ELF-1 (cell line): Measurements from ENCODE around the gene FAM240B.
A peak's percentile ranks its signal among the peaks of the same experiment; 100 is the strongest.

ENCODE experiments used
- DNase-seq: peaks from one replicate; pipeline ENCODE4 v3.0.0-alpha.2; 2016; ENCODE audit warnings: low read depth, low spot score

FAM240B gene

DNA sequence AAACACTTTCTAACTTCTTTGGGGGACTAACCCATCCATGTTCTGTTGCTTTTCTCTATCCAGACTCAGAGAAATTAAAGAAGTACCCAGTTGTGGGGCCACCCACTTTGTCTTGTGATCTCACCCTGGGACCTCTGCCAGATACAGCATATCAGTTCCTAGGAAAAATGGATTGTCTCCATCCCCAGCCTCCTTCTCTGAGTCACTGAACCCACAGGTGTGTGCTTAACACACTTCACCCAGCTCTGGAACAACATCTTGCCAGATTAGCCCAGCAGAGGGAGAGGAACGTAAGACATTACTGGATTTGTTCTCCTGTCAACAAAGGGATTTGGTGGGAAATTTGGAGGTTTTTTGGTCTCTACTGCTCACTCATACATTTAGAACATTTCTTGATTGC, 19.2 kb downstream of the FAM240B start:
- DNase-seq, result no peak

DNA sequence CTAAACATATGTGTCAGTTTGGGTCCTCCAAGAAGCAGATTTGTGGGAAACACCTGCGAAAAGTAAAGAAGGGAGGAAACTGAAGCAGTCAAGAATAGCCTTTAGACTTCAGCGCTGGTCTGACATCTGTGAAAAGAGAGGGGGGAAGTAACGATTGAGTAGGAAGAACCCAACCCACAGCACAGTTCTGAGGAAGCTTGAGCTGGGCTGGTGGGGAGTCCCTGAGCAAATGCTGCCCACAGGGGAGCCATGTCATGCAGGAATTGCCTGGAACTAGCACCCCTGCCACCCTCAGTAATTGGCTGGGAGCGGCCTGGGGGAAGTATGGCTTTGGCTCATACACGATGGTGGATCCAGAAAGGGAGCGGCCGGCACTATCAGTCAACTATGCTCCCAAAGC, 20.6 kb downstream of the FAM240B start:
- no peak for DNase-seq

DNA sequence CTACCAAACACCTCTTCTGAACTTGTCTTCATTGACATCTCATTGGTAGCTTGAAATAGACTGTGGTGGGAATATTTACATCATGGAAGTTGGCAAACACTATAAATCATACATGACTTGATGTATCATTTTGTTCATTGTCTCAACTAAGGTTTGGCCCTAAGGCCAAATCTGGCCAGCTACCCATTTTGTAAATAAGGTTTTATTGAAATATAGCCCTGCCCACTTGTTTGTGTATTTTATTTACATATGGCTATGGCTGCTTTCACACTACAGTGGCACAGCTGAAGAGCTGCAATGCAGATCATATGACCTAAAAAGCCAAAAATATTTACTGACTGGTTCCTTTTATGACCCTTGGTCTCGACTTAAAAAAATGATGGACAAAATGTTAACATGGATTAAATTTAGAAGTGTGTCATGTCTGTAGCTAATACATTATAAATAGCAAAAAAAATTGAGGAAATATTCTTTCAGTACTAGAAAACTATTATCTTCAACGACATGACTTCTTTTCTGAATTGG, 22.1 kb downstream of the FAM240B start:
- no peak for DNase-seq

DNA sequence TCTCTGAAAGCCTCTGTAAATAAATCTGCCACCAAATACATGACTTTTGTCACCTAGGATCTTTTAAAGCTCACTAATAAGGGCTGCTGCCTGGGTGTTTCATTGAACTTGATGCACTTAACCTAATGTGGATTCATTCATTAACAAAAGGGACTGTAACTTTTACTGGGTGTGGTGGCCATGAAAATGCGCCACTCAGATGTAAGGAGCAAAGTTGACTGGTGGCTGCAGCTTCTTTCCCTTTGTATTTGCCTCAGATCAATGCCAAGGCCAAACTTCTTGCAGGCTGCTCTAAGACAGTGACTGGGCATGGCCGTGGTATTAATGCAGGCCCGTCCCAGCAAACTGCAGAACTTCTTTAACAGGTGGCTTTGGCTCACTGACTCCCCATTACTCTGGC, 22.9 kb downstream of the FAM240B start:
- DNase-seq, result no peak

DNA sequence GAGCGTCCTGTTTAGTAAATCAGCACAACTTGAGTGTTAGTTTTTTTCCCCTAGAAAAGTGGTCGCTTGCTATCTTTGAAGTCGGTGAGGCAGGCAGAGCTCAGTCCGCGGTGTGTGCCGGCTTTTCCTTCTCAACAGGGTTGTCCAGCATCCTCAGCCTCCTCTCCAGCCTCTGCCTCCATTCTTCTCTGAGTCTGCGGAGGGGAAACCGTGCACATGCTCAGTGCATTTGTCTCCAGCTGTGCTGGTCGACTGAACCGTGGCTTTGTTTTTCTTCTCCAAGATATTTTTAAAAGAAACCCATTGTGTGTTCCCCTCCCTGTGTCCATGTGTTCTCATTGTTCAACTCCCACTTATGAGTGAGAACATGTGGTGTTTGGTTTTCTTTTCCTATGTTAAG, 25.3 kb downstream of the FAM240B start:
- DNase-seq, result no peak

DNA sequence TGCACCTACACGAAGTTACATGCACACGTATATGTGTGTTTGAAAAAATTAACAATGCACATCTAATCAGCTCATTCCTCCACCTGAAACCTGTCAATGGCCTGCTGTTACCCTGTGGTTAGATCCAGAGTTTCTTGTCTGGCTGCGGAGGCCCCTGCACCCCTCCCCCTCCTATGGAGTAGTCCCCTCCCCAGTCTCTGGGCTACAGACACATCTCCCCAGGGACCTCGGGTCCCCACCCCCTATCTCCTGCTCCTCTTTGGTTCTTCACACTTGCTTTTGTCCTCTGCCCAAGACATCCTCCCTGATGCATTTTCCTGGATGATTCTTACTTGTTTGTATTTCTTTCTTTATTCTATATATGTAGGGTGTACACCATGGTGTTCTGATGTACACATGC, 27.2 kb downstream of the FAM240B start:
- DNase-seq, result no peak

DNA sequence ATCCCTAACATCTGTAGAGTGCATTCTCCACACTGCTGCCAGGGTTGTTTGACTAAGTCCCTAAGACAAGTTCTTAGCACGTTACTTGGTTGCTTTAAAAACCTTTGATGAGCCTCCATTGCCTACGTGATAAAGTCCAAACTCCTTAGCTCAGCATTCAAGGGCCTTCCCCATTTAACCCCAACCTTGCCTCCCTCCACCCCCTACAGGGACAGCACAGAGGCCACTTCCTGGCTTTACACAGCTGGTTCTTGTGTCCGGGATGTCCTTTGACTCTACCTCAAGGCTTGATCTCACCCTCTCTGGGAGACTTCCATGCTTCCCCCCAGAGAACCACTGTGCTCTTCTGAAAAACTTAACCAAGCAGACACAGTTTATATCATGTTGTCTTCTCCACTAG, 29.4 kb downstream of the FAM240B start:
- DNase-seq, result peak; percentile 32

DNA sequence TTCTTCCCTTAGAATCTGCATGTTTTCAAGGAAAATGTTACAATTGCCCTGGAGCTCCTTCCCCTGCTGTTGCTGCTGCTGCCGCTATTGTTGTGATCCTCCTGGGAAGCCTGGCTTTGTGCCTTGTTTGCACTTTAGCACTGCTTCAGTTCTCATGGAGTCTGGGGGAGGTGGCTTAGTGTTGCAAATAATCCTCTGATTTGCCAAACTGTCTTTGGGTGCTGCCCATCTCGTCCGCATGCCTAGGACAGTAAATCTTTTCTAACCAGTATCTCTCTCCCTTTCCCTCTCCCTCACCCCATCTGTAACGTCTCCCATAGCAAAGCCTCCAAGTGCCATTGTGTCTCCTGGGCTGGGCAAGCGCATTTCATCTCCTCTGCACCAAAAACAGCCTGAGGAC, 30.3 kb downstream of the FAM240B start:
- peak; percentile 91 for DNase-seq

DNA sequence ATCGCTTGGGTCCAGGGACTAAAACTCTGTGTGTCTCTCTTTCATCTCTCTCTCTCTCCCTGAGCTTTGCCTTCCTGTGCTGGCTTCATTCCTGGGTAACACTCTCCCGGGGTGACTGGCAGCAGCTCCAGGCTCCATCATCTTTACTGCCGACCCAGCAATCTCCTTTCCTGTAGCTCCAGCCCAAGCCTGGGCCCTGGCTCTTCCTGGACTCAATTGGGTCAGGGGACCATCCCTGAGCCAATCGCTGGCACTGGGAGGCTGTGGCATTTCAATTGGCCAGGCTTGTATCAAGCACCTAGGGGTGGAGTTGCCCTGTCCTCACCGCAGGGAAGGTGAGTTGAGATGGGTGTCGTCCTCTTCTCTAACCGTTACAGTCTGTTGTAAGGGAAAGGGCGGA, 31.9 kb downstream of the FAM240B start:
- no peak for DNase-seq

DNA sequence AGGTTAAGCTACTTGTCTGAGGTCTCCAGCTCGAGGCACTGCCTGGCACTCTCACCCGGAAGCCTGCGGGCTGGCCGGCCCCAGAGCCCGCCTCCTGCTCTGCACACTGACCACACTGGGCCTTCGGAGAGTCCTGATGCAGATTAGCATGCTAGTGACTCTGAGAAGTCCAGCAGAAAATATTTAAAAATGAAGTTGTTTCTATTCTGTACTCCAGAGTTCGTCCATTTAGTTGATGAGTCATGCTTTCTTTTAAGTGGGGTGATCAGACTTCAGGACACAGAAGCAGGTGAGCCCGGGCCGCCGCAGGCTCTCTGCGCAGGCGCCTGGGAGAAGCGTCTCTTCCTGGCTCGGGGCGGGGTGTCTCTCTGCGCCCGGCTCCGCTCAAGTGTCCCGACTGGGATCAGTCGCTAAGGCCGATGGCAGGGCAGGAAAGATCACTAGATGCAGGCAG, 32.5 kb downstream of the FAM240B start:
- DNase-seq, result peak; percentile 88

DNA sequence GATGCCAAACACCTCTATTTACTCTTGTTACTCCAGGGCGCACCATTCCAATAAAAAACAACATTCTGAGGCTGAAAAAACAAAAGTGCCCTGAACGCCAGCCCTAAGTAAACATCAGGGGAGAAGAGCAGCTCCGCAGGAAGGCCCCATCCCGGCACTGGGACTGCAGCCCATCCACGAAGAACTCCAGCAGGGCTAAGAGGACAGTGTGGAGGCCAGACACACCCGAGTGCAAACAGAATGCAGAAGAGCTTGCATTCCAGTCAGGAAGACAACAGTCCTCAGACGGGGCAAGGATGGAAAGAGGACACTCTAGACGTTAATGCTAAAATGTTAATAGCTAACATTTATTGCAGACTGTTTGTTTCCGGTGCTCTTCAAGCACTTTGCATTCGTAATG, 33.0 kb downstream of the FAM240B start:
- DNase-seq, result no peak

DNA sequence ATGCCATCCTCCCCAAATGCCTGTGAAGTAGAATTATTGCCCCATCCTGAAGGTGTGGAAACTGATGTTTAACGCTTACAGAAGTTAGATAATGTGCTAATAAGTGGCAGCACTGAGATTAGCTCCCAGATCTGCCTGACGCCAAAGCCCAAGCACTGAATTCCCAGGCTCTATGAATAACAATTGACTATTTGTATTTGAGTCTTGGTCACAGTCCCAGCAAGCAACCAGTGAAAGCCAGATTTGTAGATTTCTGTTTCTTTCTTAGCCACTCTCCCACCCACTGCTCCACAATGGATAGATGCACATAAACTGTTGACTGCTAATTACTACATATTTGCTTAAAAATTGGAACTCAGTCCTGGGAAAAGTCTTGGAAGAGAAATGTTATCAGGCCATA, 34.4 kb downstream of the FAM240B start:
- peak; percentile 26 for DNase-seq

DNA sequence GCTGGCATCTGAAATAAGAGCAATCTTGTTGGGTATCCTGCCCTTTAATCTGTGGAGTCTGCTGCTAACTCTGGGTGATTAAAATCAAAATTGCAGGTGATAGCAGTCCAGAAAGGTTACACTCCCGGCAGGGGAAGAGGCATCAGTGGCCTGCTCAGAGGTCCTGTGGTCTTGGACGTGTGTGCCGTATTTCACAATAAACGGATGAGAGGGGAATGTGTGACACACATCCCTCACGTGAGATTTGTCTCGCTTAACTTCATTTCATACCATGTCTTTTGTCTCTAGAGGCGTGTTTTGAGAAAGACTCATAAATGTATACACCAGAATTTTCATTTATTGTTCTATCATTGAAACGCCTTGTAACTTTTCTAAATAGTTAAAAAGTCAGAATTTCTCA, 36.6 kb downstream of the FAM240B start:
- DNase-seq, result no peak

DNA sequence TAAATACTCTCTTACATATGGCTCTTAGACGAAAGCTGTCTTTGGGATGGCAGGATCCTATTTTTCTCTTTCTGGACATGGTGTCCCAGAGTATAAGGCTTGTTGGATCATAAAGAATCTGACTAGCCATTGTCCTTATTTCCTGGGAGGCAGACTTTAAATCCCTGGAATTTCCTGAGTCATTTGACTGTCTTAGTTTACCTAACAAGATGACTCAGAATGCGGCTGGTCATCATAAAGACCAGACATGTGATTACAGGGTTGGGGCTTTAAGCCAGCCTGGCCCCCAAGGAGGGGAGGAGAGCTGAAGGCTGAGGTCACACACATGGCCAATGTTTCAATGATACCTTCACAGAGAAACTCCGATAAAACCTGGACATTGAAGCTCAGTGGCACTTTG, 37.2 kb downstream of the FAM240B start:
- peak; percentile 78 for DNase-seq

DNA sequence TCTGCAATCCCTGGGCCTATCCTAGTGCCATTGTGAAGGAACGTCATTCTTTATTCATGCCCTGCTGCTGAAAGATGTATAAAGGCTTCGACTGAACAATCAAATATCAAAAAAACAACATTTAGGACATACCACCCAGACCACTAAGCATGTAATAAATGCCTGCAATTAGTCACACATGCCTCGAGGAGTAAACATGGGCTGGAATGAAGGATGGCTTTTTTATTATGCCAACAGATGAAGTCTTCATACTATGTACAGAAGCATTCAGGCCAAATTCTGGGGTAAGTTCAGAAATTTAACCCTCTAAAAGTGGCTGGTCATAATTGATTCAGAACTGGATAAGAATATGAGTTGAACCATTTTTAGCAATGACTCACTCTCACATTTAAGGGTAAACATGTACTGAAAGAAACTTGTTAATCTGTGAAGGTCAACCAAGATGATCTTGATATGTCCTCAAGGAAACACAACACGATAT, 38.1 kb downstream of the FAM240B start:
- DNase-seq, result no peak

DNA sequence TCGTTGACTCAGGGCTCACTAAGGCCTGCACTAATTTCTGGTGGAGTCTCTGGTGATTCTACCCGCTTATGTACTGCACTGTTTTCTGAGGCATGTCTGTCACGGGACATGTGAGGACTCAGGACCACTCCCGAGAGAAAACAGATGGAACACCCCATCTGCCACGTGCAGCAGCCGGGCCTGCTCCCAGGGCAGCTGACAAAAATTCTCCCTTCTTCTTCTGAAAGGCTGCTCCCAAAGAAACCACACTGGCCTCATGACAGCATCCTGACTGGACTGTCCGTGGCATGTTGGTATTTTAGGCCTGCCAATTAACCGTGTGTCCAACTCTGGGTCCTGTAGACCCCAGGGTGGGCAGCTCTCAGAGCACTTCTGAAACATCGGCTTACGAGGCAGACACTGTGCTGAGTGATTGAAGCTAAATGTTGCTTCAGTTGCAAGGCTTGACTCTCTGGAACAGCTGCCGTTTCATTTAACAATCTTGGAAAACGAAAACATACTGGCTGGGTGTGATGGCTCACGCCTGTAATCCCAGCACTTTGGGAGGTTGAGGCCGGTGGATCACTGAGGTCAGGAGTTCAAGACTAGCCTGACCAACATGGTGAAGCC, 39.0 kb downstream of the FAM240B start:
- no peak for DNase-seq

DNA sequence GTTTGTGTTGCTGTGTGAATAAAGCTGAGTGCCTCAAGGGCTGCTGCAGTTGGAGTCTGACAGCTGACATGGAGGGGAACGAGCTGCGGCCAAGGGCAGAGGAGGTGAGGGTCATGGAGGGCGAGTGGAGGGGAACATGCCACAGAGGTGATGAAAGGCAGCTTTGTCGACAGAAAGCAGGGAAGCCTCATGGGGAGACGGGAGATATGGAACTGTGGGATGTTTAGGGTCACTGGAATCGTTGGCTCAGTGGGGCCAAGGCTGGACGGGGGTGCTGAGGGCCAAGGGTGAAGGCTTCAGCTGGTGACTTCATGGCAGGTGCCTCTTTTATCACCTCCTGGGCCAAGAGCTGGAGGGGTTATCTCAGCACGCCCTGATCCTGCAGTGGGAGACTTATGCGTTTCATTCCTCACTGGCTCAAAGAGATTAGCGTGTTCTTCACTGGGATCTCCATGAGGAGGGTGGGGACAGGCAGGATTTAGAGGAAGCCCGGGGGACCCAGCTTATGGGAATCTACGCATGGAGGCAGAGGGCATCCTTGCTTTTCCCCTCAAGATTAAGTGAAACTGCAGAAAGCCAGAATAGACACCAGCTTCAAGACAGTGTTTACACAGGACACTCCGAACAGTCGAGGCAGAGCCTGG, 42.2 kb downstream of the FAM240B start:
- DNase-seq, result peak; percentile 25

DNA sequence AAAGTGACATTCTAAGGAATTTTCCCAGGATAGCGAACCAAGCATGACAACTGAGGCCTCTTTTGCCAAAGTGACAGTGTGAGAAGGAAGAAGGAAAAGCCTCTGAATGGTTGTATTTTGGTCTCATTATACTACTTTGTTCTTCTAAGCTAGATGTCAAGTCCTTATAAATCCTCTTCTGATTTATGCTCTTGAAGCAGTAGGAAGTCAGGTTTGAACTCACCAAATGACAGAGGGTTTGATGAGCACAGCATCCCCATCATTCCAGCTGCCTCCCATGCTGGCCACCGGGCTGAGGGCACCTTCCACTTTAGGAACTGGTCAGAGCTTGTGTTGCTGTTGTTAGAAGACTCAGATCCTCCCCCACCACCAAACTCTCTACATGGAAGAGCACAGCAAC, 44.1 kb downstream of the FAM240B start:
- no peak for DNase-seq

DNA sequence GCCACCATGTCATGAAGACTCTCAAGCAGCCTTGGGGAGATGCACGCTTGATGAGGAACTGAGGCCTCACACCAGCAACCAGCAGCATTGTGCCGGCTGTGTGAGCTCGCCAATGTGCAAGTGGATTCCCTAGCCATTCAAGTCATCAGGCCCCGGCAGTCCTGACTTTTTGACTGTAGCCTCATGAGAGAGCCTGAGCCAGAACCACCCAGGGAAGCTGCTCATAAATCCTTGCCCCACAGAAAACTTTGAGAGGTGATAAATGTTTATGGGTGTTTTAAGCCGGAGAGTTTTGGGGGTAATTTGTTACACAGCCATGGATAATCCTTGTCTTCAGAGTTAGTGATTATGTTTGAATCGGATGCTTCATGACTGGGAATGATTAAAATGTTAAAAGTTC, 44.7 kb downstream of the FAM240B start:
- no peak for DNase-seq

DNA sequence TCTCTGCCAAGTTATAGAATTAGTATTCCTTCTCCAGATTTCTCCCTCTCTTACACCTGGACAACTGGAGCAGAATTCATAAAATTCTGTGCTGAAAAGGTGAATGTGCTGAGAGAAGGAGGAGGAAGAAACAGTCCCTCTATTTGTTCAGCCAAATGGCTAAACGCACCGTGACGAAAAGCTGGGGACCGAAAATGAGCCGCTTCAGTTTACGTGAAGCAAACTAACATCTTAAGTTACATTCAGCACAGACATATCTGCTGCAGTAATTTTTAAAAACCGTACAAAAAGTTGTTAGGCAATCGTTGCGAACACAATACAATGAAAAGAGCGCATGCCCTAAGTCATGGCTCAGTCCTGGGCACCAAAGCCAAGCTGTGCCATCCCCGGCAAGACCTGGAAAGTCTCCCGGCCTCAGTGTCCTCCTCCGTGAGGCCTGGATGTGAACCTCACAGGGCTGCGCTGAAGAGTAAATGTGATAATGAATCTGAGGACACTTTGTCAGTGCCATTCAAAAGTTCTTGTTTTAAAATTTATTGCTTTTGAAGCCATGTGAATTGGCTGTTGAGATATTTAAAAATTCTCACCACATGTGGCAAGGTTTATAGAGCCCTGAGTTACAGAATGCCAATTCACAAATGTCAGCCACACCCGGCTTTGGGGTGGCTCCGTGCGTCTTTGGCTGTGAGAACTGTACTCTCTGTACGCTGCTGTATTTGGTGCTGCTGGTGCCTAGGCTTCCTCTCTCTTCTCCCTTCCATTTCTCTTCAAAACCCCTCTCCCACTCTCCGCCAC, 46.3 kb downstream of the FAM240B start:
- no peak for DNase-seq

DNA sequence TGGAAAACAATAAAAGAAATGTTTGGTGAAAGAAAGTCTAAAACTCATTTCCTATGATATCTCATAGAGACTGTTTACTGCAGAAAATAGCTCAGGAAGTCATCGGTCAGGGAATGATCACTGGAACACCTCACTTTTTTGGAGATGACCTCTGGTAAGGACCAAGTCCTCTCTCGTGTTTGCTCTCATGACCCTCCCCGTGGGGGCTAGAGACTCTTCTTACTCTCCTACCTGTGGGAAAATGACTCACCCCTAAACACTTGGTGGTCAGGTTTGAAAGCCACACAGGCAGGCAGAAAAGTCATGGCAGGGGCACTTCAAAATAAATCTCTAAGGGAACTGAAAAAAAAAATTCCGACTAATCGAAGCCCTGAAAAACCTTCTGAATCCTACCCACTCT, 48.2 kb downstream of the FAM240B start:
- DNase-seq, result no peak

DNA sequence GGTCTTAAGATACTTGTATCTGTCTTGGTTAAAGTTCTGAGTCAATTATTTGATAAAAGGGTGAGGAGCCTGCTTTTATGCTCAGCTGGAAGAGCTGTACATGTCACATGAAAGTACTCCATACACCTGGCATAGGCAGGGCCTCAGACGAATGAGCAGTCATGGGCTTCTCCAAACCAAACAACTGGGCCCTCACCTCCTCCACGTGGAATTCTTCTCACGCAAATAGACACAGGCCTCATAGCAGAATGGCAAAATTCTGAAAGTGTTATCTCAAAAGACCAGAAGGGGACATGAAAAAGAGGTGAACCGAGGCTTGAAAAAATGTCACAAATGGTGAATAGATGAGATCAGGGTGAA, 48.6 kb downstream of the FAM240B start:
- DNase-seq, result no peak
